ENCODE data around the gene UNC45B. TPM values are rescaled to one million over a fixed set of nuclear protein-coding genes. Genes with fewer than 3 reads are reported as not detected.
"Not testable (repeated sequence)": the region's sequence is repeated elsewhere in the genome, so short reads cannot be mapped to it uniquely, and the experiment has no call there.

UNC45B gene
- polyA plus RNA-seq, 3 donors from 2014 or later = 0.41 to 1.0 TPM; not detected in 1

GRCh38 chr17:35169835-35170363 lies 22.3 kb downstream of the UNC45B start:
- Mint-ChIP-seq H3K36me3 (no peaks in the 10 kb centered on the region), H3K4me3 (no peak overlapping the region), H3K9me3 (no peaks in the 10 kb centered on the region), H3K27me3 (ENCODE audit: low read depth in 3 of 3) (peaks cover 0 to 2% (median 0%) of the 10 kb centered on the region in 3 donors), H3K27ac (no peak overlapping the region), H3K4me1 (peaks cover 17 to 20% of the 10 kb centered on the region in 2 donors)
- DNase-seq = no peak

GRCh38 chr17:35170968-35171771 lies 23.6 kb downstream of the UNC45B start:
- H3K9me3 Mint-ChIP-seq = no peaks in the 10 kb centered on the region
- peak overlapping the region; percentile 61 to 85 (median 70) for H3K27ac Mint-ChIP-seq
- H3K27me3 Mint-ChIP-seq (ENCODE audit: low read depth in 3 of 3) = peaks cover 0 to 2% (median 0%) of the 10 kb centered on the region in 3 donors
- H3K4me1 Mint-ChIP-seq = peaks cover 20 to 32% of the 10 kb centered on the region in 2 donors
- DNase-seq = peak; percentile 60 to 67 (median 64)
- no peaks in the 10 kb centered on the region for H3K36me3 Mint-ChIP-seq
- H3K4me3 Mint-ChIP-seq = peak overlapping the region; percentile 24 to 64 (median 50)

- peaks cover 27 to 39% of the 10 kb centered on the region in 2 donors for H3K4me1 Mint-ChIP-seq
- H3K4me3 Mint-ChIP-seq = peak overlapping the region; percentile 24 to 64 (median 50)
- peaks cover 0 to 2% (median 0%) of the 10 kb centered on the region in 3 donors for H3K27me3 Mint-ChIP-seq (ENCODE audit: low read depth in 3 of 3)
- DNase-seq = peak in 1 of 3 donors; percentile 33
- peak overlapping the region; percentile 61 to 85 (median 70) for H3K27ac Mint-ChIP-seq
- H3K9me3 Mint-ChIP-seq = no peaks in the 10 kb centered on the region
- H3K36me3 Mint-ChIP-seq = no peaks in the 10 kb centered on the region
Observed at GRCh38 chr17:35171834-35172233, 24.2 kb downstream of the UNC45B start.

- not testable (repeated sequence) for DNase-seq; H3K27me3 Mint-ChIP-seq (ENCODE audit: low read depth in 3 of 3); H3K36me3 Mint-ChIP-seq; H3K9me3 Mint-ChIP-seq
- H3K4me1 Mint-ChIP-seq = peaks cover 32 to 44% of the 10 kb centered on the region in 2 donors
- H3K4me3 Mint-ChIP-seq = peak overlapping the region in 1 of 5 donors; percentile 24
- H3K27ac Mint-ChIP-seq = peak overlapping the region in 3 of 6 donors; percentile 48 to 80 (median 55)
Observed at GRCh38 chr17:35172321-35172720, 24.7 kb downstream of the UNC45B start.

- Mint-ChIP-seq H3K27ac (peak overlapping the region; percentile 20 to 95 (median 48)), H3K4me3 (no peak overlapping the region), H3K4me1 (peaks cover 50 to 69% of the 10 kb centered on the region in 2 donors), H3K9me3 (peaks cover 0 to 2% (median 0%) of the 10 kb centered on the region in 6 donors), H3K27me3 (ENCODE audit: low read depth in 3 of 3) (peaks cover 10 to 16% (median 11%) of the 10 kb centered on the region in 3 donors), H3K36me3 (peaks cover 0 to 6% (median 0%) of the 10 kb centered on the region in 3 donors)
- no peak for DNase-seq
Observed at GRCh38 chr17:35174835-35175334, 27.3 kb downstream of the UNC45B start.

- H3K27me3 Mint-ChIP-seq (ENCODE audit: low read depth in 3 of 3) = peaks cover 10 to 16% (median 11%) of the 10 kb centered on the region in 3 donors
- peaks cover 0 to 2% (median 0%) of the 10 kb centered on the region in 6 donors for H3K9me3 Mint-ChIP-seq
- H3K4me3 Mint-ChIP-seq = peak overlapping the region in 1 of 5 donors; percentile 29
- H3K36me3 Mint-ChIP-seq = peaks cover 0 to 6% (median 0%) of the 10 kb centered on the region in 3 donors
- DNase-seq = no peak
- H3K27ac Mint-ChIP-seq = peak overlapping the region; percentile 59 to 95 (median 94)
- peaks cover 52 to 76% of the 10 kb centered on the region in 2 donors for H3K4me1 Mint-ChIP-seq
Observed at GRCh38 chr17:35175638-35176415, 28.2 kb downstream of the UNC45B start.

- Mint-ChIP-seq H3K36me3 (peaks cover 0 to 6% (median 0%) of the 10 kb centered on the region in 3 donors), H3K9me3 (peaks cover 0 to 2% (median 0%) of the 10 kb centered on the region in 6 donors), H3K27me3 (ENCODE audit: low read depth in 3 of 3) (peaks cover 10 to 16% (median 11%) of the 10 kb centered on the region in 3 donors), H3K27ac (peak overlapping the region; percentile 85 to 95 (median 94)), H3K4me3 (peak overlapping the region in 2 of 5 donors; percentile 62 to 73), H3K4me1 (peaks cover 44 to 67% of the 10 kb centered on the region in 2 donors)
- DNase-seq = no peak
Observed at GRCh38 chr17:35176897-35177296, 29.3 kb downstream of the UNC45B start.

- Mint-ChIP-seq H3K27me3 (ENCODE audit: low read depth in 3 of 3) (peaks cover 10 to 14% (median 11%) of the 10 kb centered on the region in 3 donors), H3K27ac (peak overlapping the region in 2 of 6 donors; percentile 30 to 75), H3K4me1 (peaks cover 46 to 66% of the 10 kb centered on the region in 2 donors)
- H3K9me3 Mint-ChIP-seq, DNase-seq, H3K36me3 Mint-ChIP-seq, H3K4me3 Mint-ChIP-seq: not testable (repeated sequence)
Observed at GRCh38 chr17:35179379-35179778, 31.8 kb downstream of the UNC45B start.

- no peaks in the 10 kb centered on the region for H3K27me3 Mint-ChIP-seq (ENCODE audit: low read depth in 3 of 3)
- H3K9me3 Mint-ChIP-seq = no peaks in the 10 kb centered on the region
- no peak overlapping the region for H3K4me3 Mint-ChIP-seq
- no peak for DNase-seq
- H3K36me3 Mint-ChIP-seq = peaks cover 0 to 7% (median 0%) of the 10 kb centered on the region in 3 donors
- peaks cover 42 to 62% of the 10 kb centered on the region in 2 donors for H3K4me1 Mint-ChIP-seq
- peak overlapping the region in 1 of 6 donors; percentile 58 for H3K27ac Mint-ChIP-seq
Observed at GRCh38 chr17:35183332-35183731, 35.7 kb downstream of the UNC45B start.

- Mint-ChIP-seq H3K27ac (peak overlapping the region in 5 of 6 donors; percentile 4 to 58 (median 42)), H3K4me3 (peak overlapping the region in 4 of 5 donors; percentile 2 to 55 (median 22))
Observed at GRCh38 chr17:35184274-35184673, 36.7 kb downstream of the UNC45B start.

GRCh38 chr17:35185849-35186248 lies 38.2 kb downstream of the UNC45B start:
- Mint-ChIP-seq H3K27ac (peak overlapping the region in 4 of 6 donors; percentile 33 to 72 (median 44)), H3K4me1 (peaks cover 34 to 45% of the 10 kb centered on the region in 2 donors)

More at GRCh38 chr17:35184274-35184673, 36.7 kb downstream of the UNC45B start:
- Mint-ChIP-seq H3K27me3 (ENCODE audit: low read depth in 3 of 3) (no peaks in the 10 kb centered on the region), H3K9me3 (no peaks in the 10 kb centered on the region), H3K4me1 (peaks cover 38 to 58% of the 10 kb centered on the region in 2 donors), H3K36me3 (peaks cover 0 to 7% (median 0%) of the 10 kb centered on the region in 3 donors)
- DNase-seq = peak; percentile 32 to 65 (median 39)

GRCh38 chr17:35187481-35187880 lies 39.9 kb downstream of the UNC45B start:
- Mint-ChIP-seq H3K27me3 (ENCODE audit: low read depth in 3 of 3) (no peaks in the 10 kb centered on the region), H3K4me3 (no peak overlapping the region), H3K9me3 (no peaks in the 10 kb centered on the region), H3K27ac (peak overlapping the region in 1 of 6 donors; percentile 14), H3K4me1 (peaks cover 34 to 45% of the 10 kb centered on the region in 2 donors), H3K36me3 (peaks cover 0 to 7% (median 0%) of the 10 kb centered on the region in 3 donors)
- no peak for DNase-seq

More at GRCh38 chr17:35185849-35186248, 38.2 kb downstream of the UNC45B start:
- Mint-ChIP-seq H3K4me3 (no peak overlapping the region), H3K36me3 (peaks cover 0 to 7% (median 0%) of the 10 kb centered on the region in 3 donors), H3K9me3 (no peaks in the 10 kb centered on the region), H3K27me3 (ENCODE audit: low read depth in 3 of 3) (no peaks in the 10 kb centered on the region)
- no peak for DNase-seq

- DNase-seq = no peak
- Mint-ChIP-seq H3K4me1 (peaks cover 33 to 45% of the 10 kb centered on the region in 2 donors), H3K27ac (peak overlapping the region in 3 of 6 donors; percentile 12 to 17 (median 15)), H3K4me3 (no peak overlapping the region), H3K9me3 (no peaks in the 10 kb centered on the region), H3K27me3 (ENCODE audit: low read depth in 3 of 3) (peaks cover 0 to under 1% (median 0%) of the 10 kb centered on the region in 3 donors), H3K36me3 (peaks cover 0 to 7% (median 0%) of the 10 kb centered on the region in 3 donors)
Observed at GRCh38 chr17:35188111-35188510, 40.5 kb downstream of the UNC45B start.
